K562 (cell line): Measurements from ENCODE around the gene EHBP1. TPM values are rescaled to one million over a fixed set of nuclear protein-coding genes. Genes with fewer than 3 reads are reported as not detected.

Experiments used
- ATAC-seq: fragments of 200-7000 bp; cut with Tn5 transposase; 3 replicates; pipeline ENCODE4 v1.9.1; 2020; ENCODE audit warnings: moderate library complexity
- BruUV-seq: library from RNA; stranded (reverse); fragments of 400-500 nt; replicated peaks from 2 replicates; lab custom pipeline; 2021; lab: Mats Ljungman, UMichigan
- CTCF ChIA-PET: fragments of 300-600 bp; formaldehyde crosslinking; extraction: SDS; loops from one replicate; lab custom pipeline; 2021; ENCODE audit warnings: low intra/inter-chr PET ratio; lab: Yijun Ruan, JAX
- POLR2A ChIA-PET: fragments of 300-600, 350-650 bp; sonication (Branson Sonifier 250); formaldehyde crosslinking; extraction: SDS; loops from one replicate; lab custom pipeline; 2021; ENCODE audit warnings: antibody characterized with exemption, inconsistent platforms; lab: Yijun Ruan, JAX
- DNase-seq, 4 experiments: peaks; one replicate each; pipeline versions ENCODE4 v3.0.0 to v3.0.0-alpha.2; 2011 to 2018; ENCODE audit warnings: low spot score in 3 of 4, mixed read lengths in 3 of 4; ENCODE audit errors: extremely low read depth in 1 of 4
- FAIRE-seq: peaks from 2 replicates; lab custom pipeline; 2011; peaks lifted over from hg19 to GRCh38; lab: Jason Lieb, UNC
- H2AFZ ChIP-seq: 2 replicates; pipeline ENCODE4 v1.6.0; 2011; ENCODE audit warnings: low read depth, low read length, control low read depth, inconsistent platforms
- H3K27ac ChIP-seq: fragments of 200-600 bp; 3 replicates; pipeline ENCODE4 v1.8.0; 2011; ENCODE audit warnings: low read depth, mild to moderate bottlenecking, control low read depth, inconsistent platforms, low read length, moderate library complexity, mixed read lengths; ENCODE audit errors: extremely low read depth
- H3K27me3 ChIP-seq, 2 experiments: fragments of 300-600 bp in 1 of 2; 2 replicates in 1 of 2; 3 replicates in 1 of 2; pipeline versions ENCODE4 v1.6.0 to v1.8.0; 2011; ENCODE audit warnings: inconsistent platforms in 2 of 2, low read length in 2 of 2, mild to moderate bottlenecking in 1 of 2, mixed read lengths in 1 of 2, moderate library complexity in 1 of 2; ENCODE audit not compliant: control insufficient read depth in 2 of 2, insufficient read depth in 2 of 2
- H3K36me3 ChIP-seq: fragments of 300-600 bp; 3 replicates; pipeline ENCODE4 v1.8.0; 2011; ENCODE audit warnings: mild to moderate bottlenecking, low read length, inconsistent platforms; ENCODE audit not compliant: control insufficient read depth, insufficient read depth
- H3K4me1 ChIP-seq, 2 experiments: fragments of 200-600 bp in 1 of 2; replicated peaks in 1 of 2; 2 replicates in 1 of 2; 3 replicates in 1 of 2; pipeline versions ENCODE4 v1.5.1 to v1.8.0; 2011; ENCODE audit warnings: inconsistent platforms in 2 of 2, low read length in 2 of 2, mild to moderate bottlenecking in 1 of 2, mixed read lengths in 1 of 2, moderate library complexity in 1 of 2; ENCODE audit not compliant: control insufficient read depth in 2 of 2, insufficient read depth in 2 of 2
- H3K4me2 ChIP-seq: 2 replicates; pipeline ENCODE4 v1.6.1; 2011; ENCODE audit warnings: low read length, control low read depth, inconsistent platforms, mixed read lengths; ENCODE audit not compliant: insufficient read depth
- H3K4me3 ChIP-seq: fragments of 200-600 bp; sonication (generic), shearing (Covaris generic); 2 replicates; pipeline ENCODE4 v1.5.1; 2016; ENCODE audit warnings: control low read depth, inconsistent platforms
- H3K79me2 ChIP-seq: fragments of 200-600 bp; 3 replicates; pipeline ENCODE4 v1.8.0; 2011; ENCODE audit warnings: low read length, inconsistent platforms; ENCODE audit not compliant: control insufficient read depth, insufficient read depth
- H3K9ac ChIP-seq, 2 experiments: 2 replicates each; pipeline versions ENCODE4 v1.6.0 to v1.6.1; 2011; ENCODE audit warnings: low read depth in 2 of 2, low read length in 2 of 2, control low read depth in 1 of 2, inconsistent platforms in 1 of 2, mild to moderate bottlenecking in 1 of 2, mixed read lengths in 1 of 2; ENCODE audit not compliant: insufficient read depth in 1 of 2
- H3K9me1 ChIP-seq: one replicate; pipeline ENCODE4 v1.6.0; 2011; ENCODE audit warnings: inconsistent platforms, mild to moderate bottlenecking, low read length, moderate library complexity; ENCODE audit not compliant: control insufficient read depth, insufficient read depth
- H3K9me3 ChIP-seq: replicated peaks from 2 replicates; pipeline ENCODE4 v1.5.1; 2011; ENCODE audit warnings: low read depth, low read length, inconsistent platforms; ENCODE audit not compliant: control insufficient read depth, insufficient read depth
- H4K20me1 ChIP-seq: replicated peaks from 2 replicates; pipeline ENCODE4 v1.6.1; 2011; ENCODE audit warnings: low read length, inconsistent platforms, mixed read lengths; ENCODE audit not compliant: control insufficient read depth, insufficient read depth
- ARHGAP35 ChIP-seq: fragments of 450-650 bp; IDR thresholded peaks from 2 replicates; pipeline ENCODE4 v1.6.1; 2018; ENCODE audit not compliant: partially characterized antibody
- BRD4 ChIP-seq: fragments of 200-600 bp; sonication (generic); IDR thresholded peaks from 2 replicates; pipeline ENCODE4 v1.6.1; 2017; ENCODE audit warnings: inconsistent platforms
- BRF1 ChIP-seq: IDR thresholded peaks from 3 replicates; pipeline ENCODE4 v1.6.1; 2011; ENCODE audit warnings: borderline replicate concordance, mild to moderate bottlenecking; ENCODE audit not compliant: insufficient read length; ENCODE audit errors: extremely low read depth
- CHAMP1 ChIP-seq: fragments of 450-650 bp; IDR thresholded peaks from 2 replicates; pipeline ENCODE4 v1.6.1; 2016; ENCODE audit warnings: mild to moderate bottlenecking
- FUS ChIP-seq: fragments of 200-400 bp; formaldehyde crosslinking; optimal IDR thresholded peaks from 2 replicates; pipeline ENCODE3; 2017; ENCODE audit warnings: low read depth, low read length
- KLF6 ChIP-seq: fragments of 250-450 bp; sonication (Bioruptor Pico); IDR thresholded peaks from 2 replicates; pipeline ENCODE4 v1.4.0; 2020; ENCODE audit warnings: mild to moderate bottlenecking, moderate library complexity, borderline replicate concordance
- L3MBTL2 ChIP-seq: fragments of 450-650 bp; IDR thresholded peaks from 2 replicates; pipeline ENCODE4 v1.6.1; 2016; ENCODE audit warnings: mild to moderate bottlenecking, moderate library complexity
- LCOR ChIP-seq: sonication (generic); formaldehyde crosslinking; IDR thresholded peaks from 2 replicates; pipeline ENCODE4 v1.8.0; 2022; ENCODE audit warnings: mild to moderate bottlenecking, missing genetic modification reagents
- PBX2 ChIP-seq, 2 experiments: IDR thresholded peaks in 1 of 2; conservative IDR thresholded peaks in 1 of 2; 2 replicates each; pipeline ENCODE4 v1.6.1; 2016; ENCODE audit warnings: low read depth in 2 of 2, mild to moderate bottlenecking in 1 of 2, missing compliant biosample characterization in 1 of 2, missing genetic modification characterization in 1 of 2, moderate library complexity in 1 of 2
- POLR3A ChIP-seq: IDR thresholded peaks from 2 replicates; pipeline ENCODE4 v1.6.1; 2011; ENCODE audit warnings: borderline replicate concordance, mild to moderate bottlenecking, moderate library complexity; ENCODE audit not compliant: insufficient read length, insufficient read depth; ENCODE audit errors: extremely low read depth
- RFX1 ChIP-seq: fragments of 450-650 bp; IDR thresholded peaks from 2 replicates; pipeline ENCODE4 v1.6.1; 2016; ENCODE audit warnings: mild to moderate bottlenecking, moderate library complexity
- SNRNP70 ChIP-seq: fragments of 200-400 bp; formaldehyde crosslinking; optimal IDR thresholded peaks from 2 replicates; pipeline ENCODE3; 2017; ENCODE audit warnings: low read depth, low read length
- TCFL5 ChIP-seq: fragments of 250-450 bp; sonication (Bioruptor Pico); conservative IDR thresholded peaks from 2 replicates; pipeline ENCODE4 v1.6.1; 2021; ENCODE audit warnings: mild to moderate bottlenecking, moderate library complexity, matching md5 sums
- ZFX ChIP-seq: sonication (generic); formaldehyde crosslinking; IDR thresholded peaks from 2 replicates; pipeline ENCODE4 v1.8.0; 2022; ENCODE audit warnings: mild to moderate bottlenecking, missing genetic modification reagents, moderate library complexity
- WGBS: fragments of 100-300 bp; shearing (Covaris generic); methylation state at CpG from one replicate; pipeline ENCODE4 v1.1.6; 2016; ENCODE audit warnings: low coverage, mixed read lengths; ENCODE audit not compliant: insufficient coverage; ENCODE audit errors: missing lambda C conversion rate; 5-methylcytosine and 5-hydroxymethylcytosine counted together
- in situ Hi-C: fragments of 300-500 bp; cut with MboI; formaldehyde crosslinking; loops from 4 replicates; pipeline ENCODE4 v1.15.0; 2018; ENCODE audit warnings: inconsistent platforms, mixed read lengths
- intact Hi-C: fragments of 100-400 bp; cut with micrococcal nuclease; formaldehyde crosslinking; loops from 2 replicates; pipeline ENCODE4 v1.14.2; 2022
- polyA plus RNA-seq, 8 experiments: library from polyadenylated mRNA; depleted of rRNA in 4 of 8; stranded (reverse) in 5 of 8; unstranded in 3 of 8; fragments of >200 nt; fragmentation: Nextera tagmentation in 2 of 8; fragmentation: Illumina TruSeq in 1 of 8; extraction: Ambion mirVana in 2 of 8; extraction: Trizol in 1 of 8; gene quantifications; 2 replicates each; pipeline versions ENCODE4 v1.2.1 to v1.2.3, GENCODE V29; 2011 to 2014; ENCODE audit warnings: inconsistent platforms in 1 of 8, missing spikeins in 1 of 8
- total RNA-seq, 7 experiments: library from RNA; depleted of rRNA in 6 of 7; stranded (reverse); fragments of >200 nt in 6 of 7; fragmentation: Illumina TruSeq in 2 of 7; extraction: Trizol in 2 of 7; gene quantifications; 2 replicates each; pipeline versions ENCODE4 v1.2.1 to v1.2.3, GENCODE V29; 2011 to 2021; ENCODE audit warnings: low replicate concordance in 1 of 7
- TF ChIP-seq, protein P1 (sequence below): fragments of 250-450 bp; sonication (Bioruptor Pico); IDR thresholded peaks from 2 replicates; pipeline ENCODE4 v1.4.0; 2020; ENCODE audit warnings: mild to moderate bottlenecking
- TF ChIP-seq, protein P2 (sequence below): sonication (generic); formaldehyde crosslinking; IDR thresholded peaks from 2 replicates; pipeline ENCODE4 v1.8.0; 2022; ENCODE audit warnings: mild to moderate bottlenecking, missing genetic modification reagents

Gene EHBP1
- total and polyA plus RNA-seq, 9 of the 15 experiments (the other 6 are each of a cell fraction or from before 2014, with no cell fraction given), result 8.9 to 26.6 (median 19.3) TPM

- ATAC-seq, result no peak
- WGBS, result 82% methylated on average over 3 of the region's 3 CpGs
- no TSS peak for BruUV-seq
- H3K9me1 ChIP-seq, result no peaks in the 10 kb centered on the region
- no peak overlapping the region for H3K4me3 ChIP-seq
- no peaks in the 10 kb centered on the region for H3K4me1 ChIP-seq
- intact Hi-C loops (no loop called here), in situ Hi-C loops (no loop called here)
- CTCF ChIA-PET, result no interaction called here
- H2AFZ ChIP-seq, result no peak overlapping the region
- H3K79me2 ChIP-seq, result no peaks in the 10 kb centered on the region
- peaks cover 9% of the 10 kb centered on the region; the same call in 1 of the 3 replicates for H3K36me3 ChIP-seq
- POLR2A ChIA-PET, result no interaction called here
- H3K9ac ChIP-seq, result no peak overlapping the region
- FAIRE-seq, result no peak
- H3K4me2 ChIP-seq, result no peak overlapping the region
- H4K20me1 ChIP-seq, result no peaks in the 10 kb centered on the region
- H3K27ac ChIP-seq, result no peak overlapping the region
- DNase-seq, result no peak
- no peaks in the 10 kb centered on the region for H3K9me3 ChIP-seq
- no peaks in the 10 kb centered on the region for H3K27me3 ChIP-seq
- no peak for TF ChIP-seq PBX2 (CRISPR knock-in tag; IDR thresholded peaks at IDR 0.05; ENCODE audit: low read depth)
- TF ChIP-seq PBX2 (tag; conservative IDR thresholded peaks at IDR 0.05; ENCODE audit: low read depth), result no peak
- TF ChIP-seq RFX1, result no peak
- TF ChIP-seq ARHGAP35, result no peak
- TF ChIP-seq ZFX (CRISPR knock-in tag), result no peak
- TF ChIP-seq POLR3A, result no peak
- no peak for TF ChIP-seq L3MBTL2
- TF ChIP-seq FUS, result no peak
- TF ChIP-seq BRF1, result no peak
- TF ChIP-seq, protein P1, sequence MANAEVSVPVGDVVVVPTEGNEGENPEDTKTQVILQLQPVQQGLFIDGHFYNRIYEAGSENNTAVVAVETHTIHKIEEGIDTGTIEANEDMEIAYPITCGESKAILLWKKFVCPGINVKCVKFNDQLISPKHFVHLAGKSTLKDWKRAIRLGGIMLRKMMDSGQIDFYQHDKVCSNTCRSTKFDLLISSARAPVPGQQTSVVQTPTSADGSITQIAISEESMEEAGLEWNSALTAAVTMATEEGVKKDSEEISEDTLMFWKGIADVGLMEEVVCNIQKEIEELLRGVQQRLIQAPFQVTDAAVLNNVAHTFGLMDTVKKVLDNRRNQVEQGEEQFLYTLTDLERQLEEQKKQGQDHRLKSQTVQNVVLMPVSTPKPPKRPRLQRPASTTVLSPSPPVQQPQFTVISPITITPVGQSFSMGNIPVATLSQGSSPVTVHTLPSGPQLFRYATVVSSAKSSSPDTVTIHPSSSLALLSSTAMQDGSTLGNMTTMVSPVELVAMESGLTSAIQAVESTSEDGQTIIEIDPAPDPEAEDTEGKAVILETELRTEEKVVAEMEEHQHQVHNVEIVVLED, result no peak
- TF ChIP-seq SNRNP70, result no peak
- no peak for TF ChIP-seq KLF6
- TF ChIP-seq LCOR (CRISPR knock-in tag), result no peak
- TF ChIP-seq BRD4, result no peak
- TF ChIP-seq CHAMP1, result no peak
- TF ChIP-seq, protein P2, sequence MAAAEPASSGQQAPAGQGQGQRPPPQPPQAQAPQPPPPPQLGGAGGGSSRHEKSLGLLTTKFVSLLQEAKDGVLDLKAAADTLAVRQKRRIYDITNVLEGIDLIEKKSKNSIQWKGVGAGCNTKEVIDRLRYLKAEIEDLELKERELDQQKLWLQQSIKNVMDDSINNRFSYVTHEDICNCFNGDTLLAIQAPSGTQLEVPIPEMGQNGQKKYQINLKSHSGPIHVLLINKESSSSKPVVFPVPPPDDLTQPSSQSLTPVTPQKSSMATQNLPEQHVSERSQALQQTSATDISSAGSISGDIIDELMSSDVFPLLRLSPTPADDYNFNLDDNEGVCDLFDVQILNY, result no peak
- TF ChIP-seq TCFL5, result no peak
Measured at GRCh38 chr2:62822549-62822948, 117.0 kb downstream of the EHBP1 start.
